WI38 (cell line): Measurements from ENCODE around the gene TCEA2.

Source experiments
- H3K4me3 ChIP-seq: 2 replicates; pipeline ENCODE4 v1.5.1; 2011; ENCODE audit warnings: low read depth, mild to moderate bottlenecking, control low read depth, low read length
- CTCF ChIP-seq: IDR thresholded peaks from 2 replicates; pipeline ENCODE4 v1.5.1; 2012; ENCODE audit warnings: low read depth, mild to moderate bottlenecking, control low read depth, low read length

TCEA2 gene

DNA sequence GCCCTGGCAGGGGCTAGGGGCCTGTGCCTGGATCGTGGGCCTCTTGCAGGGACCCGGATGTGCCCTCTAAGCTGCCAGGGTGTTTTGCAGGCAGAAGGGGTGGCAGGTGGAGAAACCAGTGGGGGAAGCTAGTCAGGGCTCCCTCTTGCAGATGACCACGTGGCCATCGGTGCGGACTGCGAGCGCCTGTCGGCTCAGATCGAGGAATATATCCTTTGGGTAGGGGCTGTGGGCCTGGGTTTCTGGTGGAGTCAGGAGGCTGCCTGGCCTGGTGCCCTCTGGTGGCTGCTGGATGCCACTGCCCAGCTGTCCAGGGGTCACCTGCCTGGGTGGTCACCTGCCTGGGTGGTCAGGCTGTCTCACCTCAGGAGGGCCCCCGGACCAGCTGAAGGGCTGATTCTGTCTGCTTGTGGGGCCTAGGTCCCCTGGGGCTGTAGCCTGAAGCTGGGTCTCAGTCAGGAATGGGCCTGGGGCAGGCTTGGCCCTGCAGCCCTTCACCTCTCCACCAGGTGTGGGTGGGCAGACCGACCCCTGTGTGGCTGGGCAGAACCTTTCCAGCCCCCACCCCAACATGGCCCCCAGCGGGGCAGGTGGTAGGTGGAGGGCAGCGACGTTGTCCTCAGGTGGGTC lies 6.7 kb downstream of the TCEA2 start:
- no peak overlapping the region for H3K4me3 ChIP-seq
- TF ChIP-seq CTCF, result peak; percentile 83

DNA sequence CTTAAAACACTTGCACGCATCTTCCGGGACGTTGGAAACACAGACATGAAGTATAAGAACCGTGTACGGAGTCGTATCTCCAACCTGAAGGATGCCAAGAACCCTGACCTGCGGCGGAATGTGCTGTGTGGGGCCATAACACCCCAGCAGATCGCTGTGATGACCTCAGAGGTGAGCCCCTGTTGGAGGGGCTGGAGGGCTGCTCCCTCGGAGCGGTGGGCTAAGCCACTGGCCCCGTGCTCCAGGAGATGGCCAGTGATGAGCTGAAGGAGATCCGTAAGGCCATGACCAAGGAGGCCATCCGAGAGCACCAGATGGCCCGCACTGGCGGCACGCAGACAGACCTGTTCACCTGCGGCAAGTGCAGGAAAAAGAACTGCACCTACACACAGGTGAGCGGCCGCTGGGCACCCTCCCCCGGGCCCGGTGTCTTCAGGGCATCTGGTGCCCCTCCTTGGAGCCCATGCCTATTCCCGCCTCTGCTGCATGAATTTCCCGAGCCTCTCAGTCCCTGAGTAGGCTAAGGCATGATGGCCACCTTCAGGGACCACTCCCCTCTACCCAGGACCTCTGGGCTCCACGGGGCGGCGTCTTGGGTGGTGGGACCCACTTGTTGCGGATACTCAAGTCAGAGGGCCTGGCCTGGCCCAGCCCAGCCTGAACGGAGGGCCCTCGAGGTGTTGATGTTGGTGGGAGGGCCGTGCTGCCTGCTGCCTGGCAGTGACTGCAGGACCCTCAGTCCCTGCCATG lies 7.4 kb downstream of the TCEA2 start:
- no peak for TF ChIP-seq CTCF
- H3K4me3 ChIP-seq, result no peak overlapping the region

- TF ChIP-seq CTCF, result no peak
Observed at GRCh38 chr20:64071341-64072332, 8.6 kb downstream of the TCEA2 start.

GRCh38 chr20:64072498-64073063 lies 9.6 kb downstream of the TCEA2 start:
- H3K4me3 ChIP-seq, result no peak overlapping the region
- TF ChIP-seq CTCF, result no peak

More at GRCh38 chr20:64071341-64072332, 8.6 kb downstream of the TCEA2 start:
- H3K4me3 ChIP-seq, result no peak overlapping the region

DNA sequence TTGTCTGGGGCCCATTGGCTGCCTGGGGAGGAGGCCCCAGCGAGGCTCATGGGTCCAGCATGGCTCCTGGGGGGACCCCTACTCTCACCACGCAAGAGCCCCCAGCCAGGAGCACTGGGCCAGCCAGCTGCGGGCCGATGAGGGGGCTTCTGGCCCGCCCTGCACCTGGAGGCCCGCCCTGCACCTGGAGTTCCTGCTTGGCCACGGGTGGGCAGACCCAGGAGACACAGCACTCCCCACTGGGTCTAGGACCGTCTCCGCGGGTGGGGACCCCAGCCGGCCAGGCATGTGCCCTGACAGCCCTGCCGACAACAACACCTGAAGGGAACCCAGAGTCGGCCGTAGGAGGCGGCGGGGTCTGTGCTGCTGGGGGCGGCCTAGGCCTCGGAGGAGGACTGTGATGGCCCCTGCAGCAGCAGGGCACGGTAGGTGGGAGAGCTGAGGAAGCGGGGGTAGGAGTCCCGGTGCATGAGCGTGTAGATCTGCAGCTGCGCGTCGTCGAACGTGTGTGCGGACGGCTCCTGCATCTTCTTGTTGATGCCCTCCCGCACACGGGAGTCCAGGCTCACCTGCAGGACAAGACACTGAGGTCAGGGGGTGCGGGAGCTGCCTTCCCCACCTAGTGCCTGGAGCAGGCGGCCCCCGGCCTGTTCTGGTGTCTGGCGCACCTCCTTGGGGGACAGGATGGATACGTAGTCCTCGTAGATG lies 10.6 kb downstream of the TCEA2 start:
- no peak for TF ChIP-seq CTCF
- no peak overlapping the region for H3K4me3 ChIP-seq

- no peak overlapping the region for H3K4me3 ChIP-seq
Observed at GRCh38 chr20:64074184-64074789, 11.3 kb downstream of the TCEA2 start.

More at GRCh38 chr20:64074184-64074789, 11.3 kb downstream of the TCEA2 start:
- TF ChIP-seq CTCF, result no peak
